ENCODE data around the gene CPSF6. TPM values are rescaled to one million over a fixed set of nuclear protein-coding genes. Genes with fewer than 3 reads are reported as not detected.

CPSF6 gene, protein sequence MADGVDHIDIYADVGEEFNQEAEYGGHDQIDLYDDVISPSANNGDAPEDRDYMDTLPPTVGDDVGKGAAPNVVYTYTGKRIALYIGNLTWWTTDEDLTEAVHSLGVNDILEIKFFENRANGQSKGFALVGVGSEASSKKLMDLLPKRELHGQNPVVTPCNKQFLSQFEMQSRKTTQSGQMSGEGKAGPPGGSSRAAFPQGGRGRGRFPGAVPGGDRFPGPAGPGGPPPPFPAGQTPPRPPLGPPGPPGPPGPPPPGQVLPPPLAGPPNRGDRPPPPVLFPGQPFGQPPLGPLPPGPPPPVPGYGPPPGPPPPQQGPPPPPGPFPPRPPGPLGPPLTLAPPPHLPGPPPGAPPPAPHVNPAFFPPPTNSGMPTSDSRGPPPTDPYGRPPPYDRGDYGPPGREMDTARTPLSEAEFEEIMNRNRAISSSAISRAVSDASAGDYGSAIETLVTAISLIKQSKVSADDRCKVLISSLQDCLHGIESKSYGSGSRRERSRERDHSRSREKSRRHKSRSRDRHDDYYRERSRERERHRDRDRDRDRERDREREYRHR
- total RNA-seq, result 12.4 and 24.2 TPM in 2 replicates

DNA sequence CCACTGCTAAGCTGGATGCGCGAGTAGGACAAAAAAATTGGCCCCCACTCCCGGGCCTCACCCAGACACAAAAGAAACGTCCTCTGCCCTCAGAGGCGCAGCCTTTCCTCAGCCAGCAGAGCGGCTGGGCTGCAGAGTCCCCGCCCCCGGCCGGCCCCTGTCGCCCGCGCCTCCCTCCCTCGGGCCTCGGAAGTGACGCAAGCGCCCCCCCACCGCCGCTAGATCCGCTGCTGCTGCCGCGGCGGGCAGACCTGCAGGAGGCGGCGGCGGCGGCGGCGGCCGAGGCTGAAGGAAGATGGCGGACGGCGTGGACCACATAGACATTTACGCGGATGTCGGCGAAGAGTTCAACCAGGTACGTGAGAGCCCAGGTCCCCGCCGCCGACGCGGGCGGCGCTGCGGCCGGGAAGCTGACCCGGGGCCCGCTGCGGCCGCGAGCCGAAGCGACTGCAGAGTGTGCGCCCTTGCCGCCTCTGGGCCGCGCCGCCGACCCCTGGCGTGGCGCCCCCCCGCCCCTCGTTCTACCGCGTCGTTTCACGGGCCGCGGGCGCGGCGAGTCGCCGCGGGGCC is at the start of gene CPSF6:
CPSF6 (plus strand) TSS at position 218 of the 570 bp plus-strand sequence; CDS start at position 296, 78 bp downstream.

Other genes starting within 250 kb of the CPSF6 start
- gene LYZ, start 108.8 kb downstream of the CPSF6 start, total RNA-seq, result under 0.01 and 0.28 TPM in 2 replicates
- 12.4 and 15.3 TPM in 2 replicates for gene YEATS4, start 120.2 kb downstream of the CPSF6 start, total RNA-seq
- gene FRS2, start 230.8 kb downstream of the CPSF6 start, total RNA-seq, result 33.2 and 46.8 TPM in 2 replicates

Measured in regular cardiac myocyte (primary cell).